K562 (cell line): ENCODE data around the gene CEP128. TPM values are rescaled to one million over a fixed set of nuclear protein-coding genes. Genes with fewer than 3 reads are reported as not detected.

Experiments used
- ATAC-seq: fragments of 200-7000 bp; cut with Tn5 transposase; 3 replicates; pipeline ENCODE4 v1.9.1; 2020; ENCODE audit warnings: moderate library complexity
- BruUV-seq: library from RNA; stranded (reverse); fragments of 400-500 nt; replicated peaks from 2 replicates; lab custom pipeline; 2021; lab: Mats Ljungman, UMichigan
- CTCF ChIA-PET: fragments of 300-600 bp; formaldehyde crosslinking; extraction: SDS; loops from one replicate; lab custom pipeline; 2021; ENCODE audit warnings: low intra/inter-chr PET ratio; lab: Yijun Ruan, JAX
- POLR2A ChIA-PET: fragments of 300-600, 350-650 bp; sonication (Branson Sonifier 250); formaldehyde crosslinking; extraction: SDS; loops from one replicate; lab custom pipeline; 2021; ENCODE audit warnings: antibody characterized with exemption, inconsistent platforms; lab: Yijun Ruan, JAX
- DNase-seq, 4 experiments: peaks; one replicate each; pipeline versions ENCODE4 v3.0.0 to v3.0.0-alpha.2; 2011 to 2018; ENCODE audit warnings: low spot score in 3 of 4, mixed read lengths in 3 of 4; ENCODE audit errors: extremely low read depth in 1 of 4
- FAIRE-seq: peaks from 2 replicates; lab custom pipeline; 2011; peaks lifted over from hg19 to GRCh38; lab: Jason Lieb, UNC
- H2AFZ ChIP-seq: 2 replicates; pipeline ENCODE4 v1.6.0; 2011; ENCODE audit warnings: low read depth, low read length, control low read depth, inconsistent platforms
- H3K27ac ChIP-seq: fragments of 200-600 bp; 3 replicates; pipeline ENCODE4 v1.8.0; 2011; ENCODE audit warnings: low read depth, mild to moderate bottlenecking, control low read depth, inconsistent platforms, low read length, moderate library complexity, mixed read lengths; ENCODE audit errors: extremely low read depth
- H3K27me3 ChIP-seq, 2 experiments: fragments of 300-600 bp in 1 of 2; 2 replicates in 1 of 2; 3 replicates in 1 of 2; pipeline versions ENCODE4 v1.6.0 to v1.8.0; 2011; ENCODE audit warnings: inconsistent platforms in 2 of 2, low read length in 2 of 2, mild to moderate bottlenecking in 1 of 2, mixed read lengths in 1 of 2, moderate library complexity in 1 of 2; ENCODE audit not compliant: control insufficient read depth in 2 of 2, insufficient read depth in 2 of 2
- H3K36me3 ChIP-seq: fragments of 300-600 bp; 3 replicates; pipeline ENCODE4 v1.8.0; 2011; ENCODE audit warnings: mild to moderate bottlenecking, low read length, inconsistent platforms; ENCODE audit not compliant: control insufficient read depth, insufficient read depth
- H3K4me1 ChIP-seq, 2 experiments: fragments of 200-600 bp in 1 of 2; replicated peaks in 1 of 2; 2 replicates in 1 of 2; 3 replicates in 1 of 2; pipeline versions ENCODE4 v1.5.1 to v1.8.0; 2011; ENCODE audit warnings: inconsistent platforms in 2 of 2, low read length in 2 of 2, mild to moderate bottlenecking in 1 of 2, mixed read lengths in 1 of 2, moderate library complexity in 1 of 2; ENCODE audit not compliant: control insufficient read depth in 2 of 2, insufficient read depth in 2 of 2
- H3K4me2 ChIP-seq: 2 replicates; pipeline ENCODE4 v1.6.1; 2011; ENCODE audit warnings: low read length, control low read depth, inconsistent platforms, mixed read lengths; ENCODE audit not compliant: insufficient read depth
- H3K4me3 ChIP-seq: fragments of 200-600 bp; sonication (generic), shearing (Covaris generic); 2 replicates; pipeline ENCODE4 v1.5.1; 2016; ENCODE audit warnings: control low read depth, inconsistent platforms
- H3K79me2 ChIP-seq: fragments of 200-600 bp; 3 replicates; pipeline ENCODE4 v1.8.0; 2011; ENCODE audit warnings: low read length, inconsistent platforms; ENCODE audit not compliant: control insufficient read depth, insufficient read depth
- H3K9ac ChIP-seq, 2 experiments: 2 replicates each; pipeline versions ENCODE4 v1.6.0 to v1.6.1; 2011; ENCODE audit warnings: low read depth in 2 of 2, low read length in 2 of 2, control low read depth in 1 of 2, inconsistent platforms in 1 of 2, mild to moderate bottlenecking in 1 of 2, mixed read lengths in 1 of 2; ENCODE audit not compliant: insufficient read depth in 1 of 2
- H3K9me1 ChIP-seq: one replicate; pipeline ENCODE4 v1.6.0; 2011; ENCODE audit warnings: inconsistent platforms, mild to moderate bottlenecking, low read length, moderate library complexity; ENCODE audit not compliant: control insufficient read depth, insufficient read depth
- H3K9me3 ChIP-seq: replicated peaks from 2 replicates; pipeline ENCODE4 v1.5.1; 2011; ENCODE audit warnings: low read depth, low read length, inconsistent platforms; ENCODE audit not compliant: control insufficient read depth, insufficient read depth
- H4K20me1 ChIP-seq: replicated peaks from 2 replicates; pipeline ENCODE4 v1.6.1; 2011; ENCODE audit warnings: low read length, inconsistent platforms, mixed read lengths; ENCODE audit not compliant: control insufficient read depth, insufficient read depth
- ARID3A ChIP-seq: IDR thresholded peaks from 2 replicates; pipeline ENCODE4 v1.6.1; 2012; ENCODE audit warnings: low read depth, low read length, improper control_type of control experiment, borderline replicate concordance
- CXXC5 ChIP-seq: fragments of 250-450 bp; sonication (Bioruptor Pico); IDR thresholded peaks from 2 replicates; pipeline ENCODE4 v1.8.0; 2022; ENCODE audit warnings: inconsistent platforms, mild to moderate bottlenecking, moderate library complexity
- ELF1 ChIP-seq: fragments of 200-800 bp; sonication (Bioruptor generic); IDR thresholded peaks from 2 replicates; pipeline ENCODE4 v1.6.1; 2016; ENCODE audit warnings: missing genetic modification characterization, missing compliant biosample characterization
- ESRRA ChIP-seq: fragments of 450-650 bp; IDR thresholded peaks from 2 replicates; pipeline ENCODE4 v1.6.1; 2014; ENCODE audit warnings: low read depth, mild to moderate bottlenecking, moderate library complexity, borderline replicate concordance
- GTF3C2 ChIP-seq: IDR thresholded peaks from 3 replicates; pipeline ENCODE4 v1.6.1; 2011; ENCODE audit warnings: borderline replicate concordance, mild to moderate bottlenecking, moderate library complexity; ENCODE audit not compliant: insufficient read length; ENCODE audit errors: extremely low read depth
- KDM1A ChIP-seq, 2 experiments: fragments of 450-650 bp; IDR thresholded peaks; 2 replicates each; pipeline ENCODE4 v1.6.1; 2016; ENCODE audit warnings: mild to moderate bottlenecking in 2 of 2
- MAFK ChIP-seq: IDR thresholded peaks from 2 replicates; pipeline ENCODE4 v1.6.1; 2011; ENCODE audit warnings: low read length, improper control_type of control experiment
- NCOA4 ChIP-seq: fragments of 450-650 bp; IDR thresholded peaks from 2 replicates; pipeline ENCODE4 v1.6.1; 2018; ENCODE audit warnings: mild to moderate bottlenecking; ENCODE audit not compliant: partially characterized antibody
- SMARCE1 ChIP-seq: fragments of 450-650 bp; IDR thresholded peaks from 2 replicates; pipeline ENCODE4 v1.7.1; 2016; ENCODE audit warnings: mild to moderate bottlenecking
- ZKSCAN8 ChIP-seq: fragments of 200-800 bp; sonication (Bioruptor generic); IDR thresholded peaks from 2 replicates; pipeline ENCODE4 v1.6.1; 2016; ENCODE audit warnings: missing genetic modification characterization, missing compliant biosample characterization
- ZNF124 ChIP-seq: sonication (generic); formaldehyde crosslinking; IDR thresholded peaks from 2 replicates; pipeline ENCODE4 v1.8.1; 2022; ENCODE audit warnings: missing genetic modification reagents
- ZNF174 ChIP-seq: fragments of 250-450 bp; sonication (Bioruptor Pico); IDR thresholded peaks from 2 replicates; pipeline ENCODE4 v1.4.0; 2020; ENCODE audit warnings: mild to moderate bottlenecking
- ZNF197 ChIP-seq: fragments of 200-800 bp; sonication (Bioruptor generic); IDR thresholded peaks from 2 replicates; pipeline ENCODE4 v1.6.1; 2016; ENCODE audit warnings: low read depth, missing genetic modification characterization, missing compliant biosample characterization
- ZNF239 ChIP-seq: fragments of 250-450 bp; sonication (Bioruptor Pico); IDR thresholded peaks from 2 replicates; pipeline ENCODE4 v1.4.0; 2020; ENCODE audit warnings: mild to moderate bottlenecking
- ZNF695 ChIP-seq: fragments of 450-650 bp; formaldehyde crosslinking; IDR thresholded peaks from 2 replicates; pipeline ENCODE4 v1.4.0; 2020; ENCODE audit warnings: mild to moderate bottlenecking, moderate library complexity
- WGBS: fragments of 100-300 bp; shearing (Covaris generic); methylation state at CpG from one replicate; pipeline ENCODE4 v1.1.6; 2016; ENCODE audit warnings: low coverage, mixed read lengths; ENCODE audit not compliant: insufficient coverage; ENCODE audit errors: missing lambda C conversion rate; 5-methylcytosine and 5-hydroxymethylcytosine counted together
- in situ Hi-C: fragments of 300-500 bp; cut with MboI; formaldehyde crosslinking; loops from 4 replicates; pipeline ENCODE4 v1.15.0; 2018; ENCODE audit warnings: inconsistent platforms, mixed read lengths
- intact Hi-C: fragments of 100-400 bp; cut with micrococcal nuclease; formaldehyde crosslinking; loops from 2 replicates; pipeline ENCODE4 v1.14.2; 2022
- polyA plus RNA-seq, 8 experiments: library from polyadenylated mRNA; depleted of rRNA in 4 of 8; stranded (reverse) in 5 of 8; unstranded in 3 of 8; fragments of >200 nt; fragmentation: Nextera tagmentation in 2 of 8; fragmentation: Illumina TruSeq in 1 of 8; extraction: Ambion mirVana in 2 of 8; extraction: Trizol in 1 of 8; gene quantifications; 2 replicates each; pipeline versions ENCODE4 v1.2.1 to v1.2.3, GENCODE V29; 2011 to 2014; ENCODE audit warnings: inconsistent platforms in 1 of 8, missing spikeins in 1 of 8
- total RNA-seq, 7 experiments: library from RNA; depleted of rRNA in 6 of 7; stranded (reverse); fragments of >200 nt in 6 of 7; fragmentation: Illumina TruSeq in 2 of 7; extraction: Trizol in 2 of 7; gene quantifications; 2 replicates each; pipeline versions ENCODE4 v1.2.1 to v1.2.3, GENCODE V29; 2011 to 2021; ENCODE audit warnings: low replicate concordance in 1 of 7

Gene CEP128
- total and polyA plus RNA-seq, 9 of the 15 experiments (the other 6 are each of a cell fraction or from before 2014, with no cell fraction given): 2.3 to 9.2 (median 4.6) TPM

- TF ChIP-seq CXXC5 (CRISPR knock-in tag): no peak
- no peak for TF ChIP-seq ZNF695 (CRISPR knock-in tag)
- no peak for TF ChIP-seq KDM1A (IDR thresholded peaks at IDR 0.05)
- no peak for TF ChIP-seq ZNF197 (CRISPR knock-in tag)
- TF ChIP-seq ZKSCAN8: no peak
- TF ChIP-seq ZNF174 (CRISPR knock-in tag): no peak
- no peak for TF ChIP-seq ZNF239 (CRISPR knock-in tag)
- TF ChIP-seq MAFK: no peak
- TF ChIP-seq ESRRA: no peak
- TF ChIP-seq, all 486 proteins: peak for 0
Observed at GRCh38 chr14:80536456-80536855, 405.1 kb downstream of the CEP128 start (continued).

- TF ChIP-seq ARID3A (no peak), SMARCE1 (no peak), ELF1 (no peak), NCOA4 (no peak), ZNF124 (CRISPR knock-in tag) (no peak), GTF3C2 (no peak)
- TF ChIP-seq, all 486 proteins: peak for 0
- Histone ChIP-seq H3K9me1 (no peaks in the 10 kb centered on the region), H3K9me3 (no peaks in the 10 kb centered on the region), H3K4me3 (no peak overlapping the region), H3K4me1 (no peaks in the 10 kb centered on the region), H3K36me3 (no peaks in the 10 kb centered on the region), H3K27me3 (no peaks in the 10 kb centered on the region), H3K27ac (no peak overlapping the region), H3K9ac (no peak overlapping the region), H3K79me2 (no peaks in the 10 kb centered on the region), H2AFZ (no peak overlapping the region), H3K4me2 (no peak overlapping the region), H4K20me1 (no peaks in the 10 kb centered on the region)
- 16% methylated on average over 4 of the region's 4 CpGs for WGBS
- POLR2A ChIA-PET: no interaction called here
- FAIRE-seq: no peak
- no peak for ATAC-seq
- BruUV-seq: no TSS peak
- in situ Hi-C loops: no loop called here
- intact Hi-C loops: no loop called here
- CTCF ChIA-PET: no interaction called here
- no peak for DNase-seq
Observed at GRCh38 chr14:80535171-80535570, 406.4 kb downstream of the CEP128 start.
